ENCODE results near the gene ADAR.

DNA sequence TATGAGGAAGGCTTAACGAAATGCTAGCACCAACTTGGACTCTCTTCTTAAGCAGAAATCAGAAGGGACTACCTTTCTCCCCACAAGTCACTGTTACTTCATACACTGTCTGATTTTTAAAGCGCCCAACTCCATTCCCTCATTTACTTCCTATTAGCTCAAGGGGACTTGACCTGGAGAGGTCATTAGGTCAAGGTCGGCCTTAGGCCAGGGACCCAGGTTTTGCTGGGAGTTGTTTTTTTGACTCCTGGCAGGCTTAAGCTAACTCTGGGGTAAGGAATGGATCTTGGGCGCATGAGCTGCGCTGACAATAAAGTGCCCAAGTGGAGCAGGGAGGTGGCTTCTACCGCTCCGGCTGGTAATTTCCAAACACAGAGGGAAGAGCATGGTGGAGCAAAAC, 16.8 kb downstream of the ADAR start:
- TF ChIP-seq GATA2 (IDR thresholded peaks at IDR 0.05; ENCODE audit: low read depth, low read length) (no peak), GATA3 (IDR thresholded peaks at IDR 0.05; ENCODE audit: low read depth, low read length) (no peak)
